ENCODE measurements around the gene INPP1.

The INPP1 gene

GRCh38 chr2:190338453-190338852 lies 4.9 kb upstream of the INPP1 start:
- H3K4me3 ChIP-seq (replicated peaks; ENCODE audit: insufficient read depth, low read length), result no peak overlapping the region
- H3K27me3 ChIP-seq (ENCODE audit: insufficient read depth, poor library complexity, severe bottlenecking), result no peaks in the 10 kb centered on the region
- TF ChIP-seq REST (IDR thresholded peaks at IDR 0.05; ENCODE audit: insufficient replicate concordance, low read depth) (no peak), POLR2AphosphoS5 (IDR thresholded peaks at IDR 0.05; ENCODE audit: low read depth) (no peak), SPI1 (IDR thresholded peaks at IDR 0.05; ENCODE audit: borderline replicate concordance, low read depth) (no peak), GABPA (IDR thresholded peaks at IDR 0.05; ENCODE audit: low read depth) (no peak)
- TF ChIP-seq, protein P1, sequence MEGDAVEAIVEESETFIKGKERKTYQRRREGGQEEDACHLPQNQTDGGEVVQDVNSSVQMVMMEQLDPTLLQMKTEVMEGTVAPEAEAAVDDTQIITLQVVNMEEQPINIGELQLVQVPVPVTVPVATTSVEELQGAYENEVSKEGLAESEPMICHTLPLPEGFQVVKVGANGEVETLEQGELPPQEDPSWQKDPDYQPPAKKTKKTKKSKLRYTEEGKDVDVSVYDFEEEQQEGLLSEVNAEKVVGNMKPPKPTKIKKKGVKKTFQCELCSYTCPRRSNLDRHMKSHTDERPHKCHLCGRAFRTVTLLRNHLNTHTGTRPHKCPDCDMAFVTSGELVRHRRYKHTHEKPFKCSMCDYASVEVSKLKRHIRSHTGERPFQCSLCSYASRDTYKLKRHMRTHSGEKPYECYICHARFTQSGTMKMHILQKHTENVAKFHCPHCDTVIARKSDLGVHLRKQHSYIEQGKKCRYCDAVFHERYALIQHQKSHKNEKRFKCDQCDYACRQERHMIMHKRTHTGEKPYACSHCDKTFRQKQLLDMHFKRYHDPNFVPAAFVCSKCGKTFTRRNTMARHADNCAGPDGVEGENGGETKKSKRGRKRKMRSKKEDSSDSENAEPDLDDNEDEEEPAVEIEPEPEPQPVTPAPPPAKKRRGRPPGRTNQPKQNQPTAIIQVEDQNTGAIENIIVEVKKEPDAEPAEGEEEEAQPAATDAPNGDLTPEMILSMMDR (IDR thresholded peaks at IDR 0.05; ENCODE audit: insufficient read depth, low read length), result no peak
- DNase-seq (ENCODE audit: low read depth in 1 of 2, low spot score in 1 of 2), result no peak
- H3K27ac ChIP-seq (replicated peaks), result no peak overlapping the region

GRCh38 chr2:190339394-190339793 lies 4.0 kb upstream of the INPP1 start:
- no peak overlapping the region for H3K4me3 ChIP-seq (replicated peaks; ENCODE audit: insufficient read depth, low read length)
- H3K27me3 ChIP-seq (ENCODE audit: insufficient read depth, poor library complexity, severe bottlenecking), result no peaks in the 10 kb centered on the region
- TF ChIP-seq GABPA (IDR thresholded peaks at IDR 0.05; ENCODE audit: low read depth) (no peak), POLR2AphosphoS5 (IDR thresholded peaks at IDR 0.05; ENCODE audit: low read depth) (no peak), REST (IDR thresholded peaks at IDR 0.05; ENCODE audit: insufficient replicate concordance, low read depth) (no peak), SPI1 (IDR thresholded peaks at IDR 0.05; ENCODE audit: borderline replicate concordance, low read depth) (no peak)
- TF ChIP-seq, protein P1 (IDR thresholded peaks at IDR 0.05; ENCODE audit: insufficient read depth, low read length), result no peak
- no peak overlapping the region for H3K27ac ChIP-seq (replicated peaks)
- no peak for DNase-seq (ENCODE audit: low read depth in 1 of 2, low spot score in 1 of 2)

DNA sequence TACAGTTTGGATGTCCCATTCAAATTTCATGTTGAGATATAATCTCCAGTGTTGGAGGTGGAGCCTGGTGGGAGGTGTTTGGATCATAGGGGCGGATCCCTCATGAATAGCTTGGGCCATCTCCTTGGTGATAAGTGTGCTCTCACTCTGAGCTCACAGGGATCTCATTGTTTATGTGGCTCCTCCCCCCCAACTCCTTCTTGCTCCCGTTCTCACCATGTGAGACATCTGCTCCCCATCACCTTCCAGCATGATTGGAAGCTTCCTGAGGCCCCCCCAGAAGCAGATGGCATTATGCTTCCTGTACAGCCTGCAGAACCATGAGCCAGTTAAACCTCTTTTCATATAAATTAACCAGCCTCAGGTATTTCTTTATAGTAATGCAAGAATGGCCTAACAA lies 3.0 kb upstream of the INPP1 start:
- TF ChIP-seq SPI1 (IDR thresholded peaks at IDR 0.05; ENCODE audit: borderline replicate concordance, low read depth), result no peak
- TF ChIP-seq POLR2AphosphoS5 (IDR thresholded peaks at IDR 0.05; ENCODE audit: low read depth), result no peak
- no peak for TF ChIP-seq REST (IDR thresholded peaks at IDR 0.05; ENCODE audit: insufficient replicate concordance, low read depth)
- no peak for TF ChIP-seq GABPA (IDR thresholded peaks at IDR 0.05; ENCODE audit: low read depth)
- TF ChIP-seq, protein P1 (IDR thresholded peaks at IDR 0.05; ENCODE audit: insufficient read depth, low read length), result no peak
- DNase-seq (ENCODE audit: low read depth in 1 of 2, low spot score in 1 of 2), result no peak

More for the DNA sequence above, 3.0 kb upstream of the INPP1 start:
- Histone ChIP-seq H3K27ac (replicated peaks) (no peak overlapping the region), H3K27me3 (ENCODE audit: insufficient read depth, poor library complexity, severe bottlenecking) (no peaks in the 10 kb centered on the region), H3K4me3 (replicated peaks; ENCODE audit: insufficient read depth, low read length) (no peak overlapping the region)
